B cell (primary cell): ENCODE measurements around the gene ETS1.

Experiments
- CTCF ChIP-seq: fragments of 200-600 bp; IDR thresholded peaks from one replicate; pipeline ENCODE4 v1.8.0; 2022; ENCODE audit warnings: antibody characterized with exemption, mild to moderate bottlenecking
- EZH2 ChIP-seq: IDR thresholded peaks from 2 replicates; pipeline ENCODE4 v1.6.1; 2012; ENCODE audit warnings: borderline replicate concordance, low read depth, mild to moderate bottlenecking, moderate library complexity, low read length; ENCODE audit not compliant: insufficient read depth, poor library complexity, severe bottlenecking

GRCh38 chr11:128524172-128524571 lies 63.2 kb downstream of the ETS1 start:
- TF ChIP-seq CTCF (no peak), EZH2 (no peak)
